CD4-positive, alpha-beta T cell treated with Interleukin-21 for 1 hour (primary cell): ENCODE results near the gene SSNA1.
"Not testable (repeated sequence)": the region's sequence is repeated elsewhere in the genome, so short reads cannot be mapped to it uniquely, and the experiment has no call there.

Experiments used
- DNase-seq: peaks from one replicate; pipeline ENCODE4 v3.0.0-alpha.2; 2020

SSNA1 gene

GRCh38 chr9:137234758-137235423 is 46.4 kb downstream of the SSNA1 start:
- DNase-seq, result no peak

DNA sequence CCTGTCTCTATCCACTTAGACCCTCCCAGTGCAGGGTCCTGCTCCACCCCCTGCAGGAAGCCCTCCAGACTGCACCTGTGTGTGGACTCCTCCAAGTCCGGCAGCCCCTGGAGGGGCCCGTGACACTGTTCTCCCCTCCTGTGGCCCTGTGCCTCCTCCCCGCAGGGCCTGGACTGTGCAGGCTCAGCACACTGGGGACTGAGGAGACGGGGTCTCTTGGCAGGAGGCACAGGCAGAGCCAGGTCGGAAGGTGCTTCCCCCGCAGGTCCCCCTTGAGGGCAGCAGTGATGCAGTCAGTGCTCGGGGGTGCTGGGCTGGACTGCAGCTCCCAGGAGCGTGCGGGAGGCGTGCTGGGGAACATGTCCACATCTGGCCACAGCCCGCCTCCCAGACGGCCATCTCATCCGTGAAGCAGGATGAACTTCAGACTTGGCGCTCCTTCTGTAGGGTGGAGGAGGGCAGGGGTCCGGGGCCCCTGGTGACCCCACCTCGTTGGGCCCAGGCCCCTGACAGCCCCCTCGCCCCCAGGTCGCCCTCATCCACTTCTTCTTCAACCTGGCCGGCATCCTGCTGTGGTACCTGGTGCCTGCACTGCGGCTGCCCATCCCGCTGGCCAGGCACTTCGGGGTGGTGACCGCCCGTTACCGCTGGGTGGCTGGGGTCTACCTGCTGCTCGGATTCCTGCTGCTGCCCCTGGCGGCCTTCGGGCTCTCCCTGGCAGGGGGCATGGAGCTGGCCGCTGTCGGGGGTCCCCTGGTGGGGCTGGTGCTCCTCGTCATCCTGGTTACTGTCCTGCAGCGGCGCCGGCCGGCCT is 47.2 kb downstream of the SSNA1 start:
- no peak for DNase-seq

GRCh38 chr9:137236238-137236935 is 47.9 kb downstream of the SSNA1 start:
- peak; percentile 90 for DNase-seq

GRCh38 chr9:137236936-137237421 is 48.5 kb downstream of the SSNA1 start:
- DNase-seq, result no peak

GRCh38 chr9:137237759-137238726 is 49.6 kb downstream of the SSNA1 start:
- DNase-seq, result no peak

DNA sequence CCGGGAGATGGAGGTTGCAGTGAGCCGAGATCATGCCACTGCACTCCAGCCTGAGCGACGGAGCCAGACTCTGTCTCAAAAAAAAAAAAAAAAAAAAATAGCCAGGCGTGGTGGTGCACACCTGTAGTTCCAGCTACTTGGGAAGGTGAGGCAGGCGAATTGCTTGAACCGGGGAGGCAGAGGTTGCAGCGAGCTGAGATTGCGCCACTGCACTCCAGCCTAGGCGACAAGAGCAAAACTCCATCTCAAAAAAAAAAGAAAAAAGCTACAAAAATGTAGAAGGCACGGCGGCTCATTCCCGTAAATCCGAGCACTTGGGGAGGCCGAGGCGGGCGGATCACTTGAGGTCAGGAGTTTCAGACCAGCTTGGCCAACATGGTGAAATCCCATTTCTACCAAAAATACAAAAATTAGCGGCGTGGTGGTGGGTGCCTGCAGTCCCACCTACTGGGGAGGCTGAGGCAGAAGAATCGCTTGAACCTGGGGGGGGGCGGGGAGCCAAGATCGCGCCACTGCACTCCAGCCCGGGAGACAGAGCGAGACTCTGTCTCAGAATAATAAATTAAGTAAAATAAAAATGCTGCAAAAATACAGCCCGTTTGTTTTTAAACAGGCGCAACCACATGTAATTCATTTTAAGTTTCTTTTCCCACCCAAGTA is 51.2 kb downstream of the SSNA1 start:
- DNase-seq, result not testable (repeated sequence)
